Hepatocyte (in vitro differentiated cells): ENCODE data around the gene AMBP. TPM values are rescaled to one million over a fixed set of nuclear protein-coding genes. Genes with fewer than 3 reads are reported as not detected.

Experiments
- DNase-seq: peaks from one replicate; pipeline ENCODE4 v3.0.0-alpha.2; 2016; ENCODE audit warnings: low spot score
- H2AFZ ChIP-seq: fragments of 200-600 bp; sonication (generic); 2 replicates; pipeline ENCODE4 v1.6.0; 2016; ENCODE audit warnings: antibody characterized with exemption, mild to moderate bottlenecking
- H3K27ac ChIP-seq: fragments of 200-600 bp; sonication (generic); 2 replicates; pipeline ENCODE4 v1.5.1; 2016; ENCODE audit warnings: mild to moderate bottlenecking
- H3K27me3 ChIP-seq: fragments of 200-600 bp; sonication (generic); 2 replicates; pipeline ENCODE4 v1.6.1; 2016
- H3K36me3 ChIP-seq: fragments of 200-600 bp; sonication (generic); replicated peaks from 2 replicates; pipeline ENCODE4 v1.5.1; 2016; ENCODE audit warnings: low read depth; ENCODE audit not compliant: insufficient read depth
- H3K4me1 ChIP-seq: fragments of 200-600 bp; sonication (generic); 2 replicates; pipeline ENCODE4 v1.5.1; 2016; ENCODE audit warnings: mild to moderate bottlenecking, moderate library complexity; ENCODE audit not compliant: insufficient read depth
- H3K4me2 ChIP-seq: fragments of 200-600 bp; sonication (generic); 2 replicates; pipeline ENCODE4 v1.6.0; 2016
- H3K4me3 ChIP-seq: fragments of 200-600 bp; sonication (generic); 2 replicates; pipeline ENCODE4 v1.5.1; 2016; ENCODE audit warnings: mild to moderate bottlenecking
- H3K79me2 ChIP-seq: fragments of 200-600 bp; sonication (generic); 2 replicates; pipeline ENCODE4 v1.6.0; 2017; ENCODE audit warnings: mild to moderate bottlenecking
- H3K9me2 ChIP-seq: fragments of 200-600 bp; sonication (generic); replicated peaks from 2 replicates; pipeline ENCODE4 v1.6.0; 2017; ENCODE audit warnings: mild to moderate bottlenecking; ENCODE audit not compliant: insufficient read depth
- H3K9me3 ChIP-seq: fragments of 200-600 bp; sonication (generic); 2 replicates; pipeline ENCODE4 v1.5.1; 2016; ENCODE audit warnings: low read depth, mild to moderate bottlenecking
- H4K20me1 ChIP-seq: fragments of 200-600 bp; sonication (generic); 2 replicates; pipeline ENCODE4 v1.6.0; 2016; ENCODE audit warnings: mild to moderate bottlenecking; ENCODE audit not compliant: insufficient read depth, poor library complexity, severe bottlenecking
- EZH2 ChIP-seq: fragments of 200-600 bp; sonication (generic); IDR thresholded peaks from 2 replicates; pipeline ENCODE4 v1.6.1; 2016; ENCODE audit warnings: antibody characterized with exemption, mild to moderate bottlenecking, borderline replicate concordance
- EZH2phosphoT487 ChIP-seq: fragments of 200-600 bp; sonication (generic); IDR thresholded peaks from one replicate; pipeline ENCODE4 v1.6.1; 2018; ENCODE audit warnings: antibody characterized with exemption, mild to moderate bottlenecking, low read depth, moderate library complexity; ENCODE audit not compliant: unreplicated experiment, severe bottlenecking
- WGBS: methylation state at CpG from one replicate; pipeline ENCODE4 v1.1.6; 2016; ENCODE audit warnings: low lambda C conversion rate; ENCODE audit errors: missing lambda C conversion rate; 5-methylcytosine and 5-hydroxymethylcytosine counted together
- polyA plus RNA-seq: library from polyadenylated mRNA; unstranded; fragments of >200 nt; fragmentation: Nextera tagmentation; extraction: Ambion mirVana; gene quantifications from 2 replicates; pipeline ENCODE4 v1.2.1, GENCODE V29; 2016
- total RNA-seq: library from RNA; depleted of rRNA; stranded (reverse); fragments of >200 nt; gene quantifications from 2 replicates; pipeline ENCODE4 v1.2.3, GENCODE V29; 2014
- TF ChIP-seq, protein P1 (sequence below): fragments of 200-600 bp; sonication (generic); IDR thresholded peaks from 2 replicates; pipeline ENCODE4 v1.5.1; 2016; ENCODE audit warnings: antibody characterized with exemption, mild to moderate bottlenecking; ENCODE audit not compliant: poor library complexity

The AMBP gene
- total and polyA plus RNA-seq, 2 experiments from 2014 or later = 713 to 833 TPM

DNA sequence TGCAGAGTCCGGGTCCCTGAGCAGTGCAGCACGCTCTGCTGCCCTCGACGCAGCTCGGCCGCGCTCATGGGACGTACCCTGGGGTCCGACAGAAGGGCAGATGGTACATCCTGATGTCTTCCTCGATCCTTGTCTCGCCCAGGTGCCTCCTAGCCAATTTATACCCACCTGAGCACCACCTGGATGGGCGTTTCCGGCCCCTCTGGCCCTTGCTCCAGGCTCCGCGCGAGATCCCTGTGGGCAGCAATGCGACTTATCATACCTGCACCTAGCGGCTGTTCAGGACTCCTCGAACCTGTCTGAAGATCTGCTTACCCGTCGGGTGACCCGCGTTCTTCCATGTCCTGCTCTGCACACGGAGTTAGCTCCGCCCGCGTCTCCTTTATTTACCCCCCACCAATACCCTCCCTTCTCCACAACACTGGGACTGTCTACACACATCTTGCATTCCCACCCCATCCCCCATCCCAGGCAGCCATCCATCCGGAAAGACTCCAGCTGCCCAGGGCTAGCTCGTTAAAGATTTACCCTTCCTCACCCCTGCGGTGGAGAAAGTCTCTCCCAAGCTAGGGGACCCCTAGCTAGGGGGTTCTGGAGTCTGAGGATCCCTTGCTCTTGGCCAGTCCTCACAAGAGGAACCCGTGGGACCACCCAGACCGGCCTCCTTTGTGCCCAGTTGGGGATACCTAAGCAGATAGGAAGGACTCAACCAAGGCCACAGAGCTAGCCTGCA, 21.0 kb upstream of the AMBP start, which contains the start of gene KIF12:
Gene KIF12 (minus strand): TSS at position 357 of the 733 bp plus-strand sequence. CDS start 16 bp downstream, at position 341.
- Histone ChIP-seq H3K27me3 (peaks cover 4% of the 10 kb centered on the region), H3K4me3 (peak within 1 kb of the TSS; percentile 61), H2AFZ (peak within 1 kb of the TSS; percentile 66), H3K9me2 (no peaks in the 10 kb centered on the region), H3K36me3 (no peaks in the 10 kb centered on the region), H3K4me1 (peaks cover 4% of the 10 kb centered on the region), H3K79me2 (no peaks in the 10 kb centered on the region), H3K9me3 (peaks cover 9% of the 10 kb centered on the region), H3K4me2 (peak within 1 kb of the TSS; percentile 98), H3K27ac (peak within 1 kb of the TSS; percentile 80), H4K20me1 (no peaks in the 10 kb centered on the region)
- TF ChIP-seq EZH2phosphoT487 (no peak), EZH2 (no peak)
- TF ChIP-seq, protein P1, sequence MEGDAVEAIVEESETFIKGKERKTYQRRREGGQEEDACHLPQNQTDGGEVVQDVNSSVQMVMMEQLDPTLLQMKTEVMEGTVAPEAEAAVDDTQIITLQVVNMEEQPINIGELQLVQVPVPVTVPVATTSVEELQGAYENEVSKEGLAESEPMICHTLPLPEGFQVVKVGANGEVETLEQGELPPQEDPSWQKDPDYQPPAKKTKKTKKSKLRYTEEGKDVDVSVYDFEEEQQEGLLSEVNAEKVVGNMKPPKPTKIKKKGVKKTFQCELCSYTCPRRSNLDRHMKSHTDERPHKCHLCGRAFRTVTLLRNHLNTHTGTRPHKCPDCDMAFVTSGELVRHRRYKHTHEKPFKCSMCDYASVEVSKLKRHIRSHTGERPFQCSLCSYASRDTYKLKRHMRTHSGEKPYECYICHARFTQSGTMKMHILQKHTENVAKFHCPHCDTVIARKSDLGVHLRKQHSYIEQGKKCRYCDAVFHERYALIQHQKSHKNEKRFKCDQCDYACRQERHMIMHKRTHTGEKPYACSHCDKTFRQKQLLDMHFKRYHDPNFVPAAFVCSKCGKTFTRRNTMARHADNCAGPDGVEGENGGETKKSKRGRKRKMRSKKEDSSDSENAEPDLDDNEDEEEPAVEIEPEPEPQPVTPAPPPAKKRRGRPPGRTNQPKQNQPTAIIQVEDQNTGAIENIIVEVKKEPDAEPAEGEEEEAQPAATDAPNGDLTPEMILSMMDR = no peak
- DNase-seq = peak; percentile 80
- WGBS = 16% methylated on average over 30 of the region's 32 CpGs

DNA sequence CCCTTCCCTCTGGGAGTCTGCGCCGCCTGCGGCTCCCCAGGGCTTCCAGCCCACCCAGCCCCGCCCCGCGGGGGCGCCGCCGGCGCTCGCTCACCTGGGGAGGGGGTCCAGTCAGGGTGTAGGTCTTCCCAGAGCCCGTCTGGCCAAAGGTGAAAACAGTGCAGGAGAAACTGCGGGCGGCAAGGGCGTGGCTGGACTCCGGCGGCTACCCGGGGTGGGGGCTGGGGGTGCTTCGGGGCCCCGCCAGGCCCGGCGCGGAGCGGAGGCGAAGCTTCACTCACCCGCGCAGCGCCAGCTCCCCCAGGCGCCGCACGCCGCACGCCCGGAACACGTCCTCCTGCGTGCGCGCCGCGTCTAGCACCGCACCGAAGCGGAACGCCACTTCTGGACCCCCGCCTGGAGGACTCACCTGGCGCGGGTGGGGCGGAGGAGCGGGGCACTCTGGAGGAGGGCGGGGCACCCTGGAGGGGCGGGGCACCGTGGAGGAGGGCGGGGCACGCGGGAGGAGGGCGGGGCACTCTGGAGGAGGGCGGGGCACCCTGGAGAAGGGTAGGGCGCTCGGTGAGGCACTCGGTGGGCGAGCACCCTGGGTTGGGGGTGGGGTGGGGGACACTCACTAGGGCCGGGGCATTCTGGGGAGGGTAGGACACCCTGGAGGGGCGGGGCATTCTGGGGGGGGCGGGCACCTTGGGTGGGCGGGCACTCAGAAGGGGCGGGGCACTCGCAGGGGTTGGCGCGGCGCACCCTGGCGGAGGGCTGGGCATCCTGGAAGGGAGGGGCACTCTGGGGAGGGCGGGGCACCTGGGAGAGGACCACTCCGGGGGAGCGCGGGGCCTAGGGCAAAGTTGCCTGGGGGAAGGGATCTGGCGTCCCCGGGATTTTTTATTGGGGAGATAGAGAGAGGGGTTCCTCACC, 20.2 kb upstream of the AMBP start:
- Histone ChIP-seq H2AFZ (peak overlapping the region; percentile 66), H3K4me3 (peak overlapping the region; percentile 61), H3K79me2 (no peaks in the 10 kb centered on the region), H3K27me3 (peaks cover 4% of the 10 kb centered on the region), H3K27ac (peak overlapping the region; percentile 80), H3K9me2 (no peaks in the 10 kb centered on the region), H3K36me3 (no peaks in the 10 kb centered on the region), H4K20me1 (no peaks in the 10 kb centered on the region), H3K4me1 (peaks cover 4% of the 10 kb centered on the region), H3K4me2 (peak overlapping the region; percentile 98), H3K9me3 (peaks cover 9% of the 10 kb centered on the region)
- 1% methylated on average over 16 of the region's 77 CpGs for WGBS
- peak; percentile 91 for DNase-seq
- TF ChIP-seq EZH2phosphoT487 = no peak
- TF ChIP-seq EZH2 = no peak
- TF ChIP-seq, protein P1 = no peak

DNA sequence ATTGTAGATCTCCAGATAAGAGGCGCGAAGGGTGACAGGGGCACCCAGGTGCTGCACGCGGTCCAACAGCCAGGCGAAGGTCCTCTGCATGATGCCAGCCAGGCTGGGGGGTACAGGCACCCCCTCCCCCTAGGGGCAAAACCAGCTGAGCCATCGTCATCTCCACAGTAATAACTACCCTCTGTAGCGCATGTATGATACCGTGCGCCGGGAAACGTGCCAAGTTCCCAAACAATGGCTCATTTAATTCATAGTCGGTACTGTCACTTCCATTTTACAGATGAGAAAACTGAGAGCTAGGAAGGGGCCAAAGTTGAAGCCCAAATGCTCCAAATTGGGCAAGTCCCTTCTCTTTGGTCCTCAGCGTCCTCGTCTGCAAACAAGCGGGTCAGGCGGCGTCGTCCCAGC, 19.5 kb upstream of the AMBP start:
- no peaks in the 10 kb centered on the region for H3K9me2 ChIP-seq
- H3K27me3 ChIP-seq = peaks cover 4% of the 10 kb centered on the region
- H3K4me1 ChIP-seq = peaks cover 4% of the 10 kb centered on the region
- H4K20me1 ChIP-seq = no peaks in the 10 kb centered on the region
- WGBS = 45% methylated on average over 15 of the region's 18 CpGs
- TF ChIP-seq EZH2 = no peak
- TF ChIP-seq EZH2phosphoT487 = no peak
- TF ChIP-seq, protein P1 = no peak
- peak overlapping the region; percentile 98 for H3K4me2 ChIP-seq
- H3K36me3 ChIP-seq = no peaks in the 10 kb centered on the region
- no peaks in the 10 kb centered on the region for H3K79me2 ChIP-seq
- peak overlapping the region; percentile 61 for H3K4me3 ChIP-seq
- H2AFZ ChIP-seq = peak overlapping the region; percentile 66
- H3K9me3 ChIP-seq = peaks cover 6% of the 10 kb centered on the region
- DNase-seq = no peak
- H3K27ac ChIP-seq = peak overlapping the region; percentile 80
